ENCODE measurements around the gene L1TD1.
"Not testable (repeated sequence)": the region's sequence is repeated elsewhere in the genome, so short reads cannot be mapped to it uniquely, and the experiment has no call there.

The L1TD1 gene

GRCh38 chr1:62182157-62182556 is 12.5 kb upstream of the L1TD1 start:
- not testable (repeated sequence) for H3K36me3 ChIP-seq (ENCODE audit: control insufficient read depth, insufficient read depth, low read length); H3K9me3 ChIP-seq (ENCODE audit: control insufficient read depth, insufficient read depth, low read depth, low read length); H3K27ac ChIP-seq (ENCODE audit: low read depth, low read length); H3K27me3 ChIP-seq (ENCODE audit: control insufficient read depth, insufficient read depth, low read length); H3K9ac ChIP-seq (ENCODE audit: low read length); H3K4me3 ChIP-seq (ENCODE audit: low read depth, low read length)
- peaks cover 58% of the 10 kb centered on the region for H3K4me1 ChIP-seq (ENCODE audit: control insufficient read depth, insufficient read depth, low read length)

GRCh38 chr1:62183164-62184020 is 11.3 kb upstream of the L1TD1 start:
- not testable (repeated sequence) for H3K4me3 ChIP-seq (ENCODE audit: low read depth, low read length); H3K9me3 ChIP-seq (ENCODE audit: control insufficient read depth, insufficient read depth, low read depth, low read length); H3K27me3 ChIP-seq (ENCODE audit: control insufficient read depth, insufficient read depth, low read length); H3K36me3 ChIP-seq (ENCODE audit: control insufficient read depth, insufficient read depth, low read length)
- Histone ChIP-seq H3K9ac (ENCODE audit: low read length) (peak overlapping the region; percentile 27), H3K4me1 (ENCODE audit: control insufficient read depth, insufficient read depth, low read length) (peaks cover 45% of the 10 kb centered on the region), H3K27ac (ENCODE audit: low read depth, low read length) (peak overlapping the region; percentile 20; the same call in 1 of the 2 replicates)

- Histone ChIP-seq H3K27me3 (ENCODE audit: control insufficient read depth, insufficient read depth, low read length) (no peaks in the 10 kb centered on the region), H3K9ac (ENCODE audit: low read length) (no peak overlapping the region), H3K4me3 (ENCODE audit: low read depth, low read length) (no peak overlapping the region), H3K27ac (ENCODE audit: low read depth, low read length) (no peak overlapping the region), H3K36me3 (ENCODE audit: control insufficient read depth, insufficient read depth, low read length) (no peaks in the 10 kb centered on the region), H3K9me3 (ENCODE audit: control insufficient read depth, insufficient read depth, low read depth, low read length) (no peaks in the 10 kb centered on the region), H3K4me1 (ENCODE audit: control insufficient read depth, insufficient read depth, low read length) (peaks cover 40% of the 10 kb centered on the region)
Measured at GRCh38 chr1:62184336-62184735, 10.3 kb upstream of the L1TD1 start.

GRCh38 chr1:62185233-62185632 is 9.4 kb upstream of the L1TD1 start:
- not testable (repeated sequence) for H3K4me3 ChIP-seq (ENCODE audit: low read depth, low read length); H3K36me3 ChIP-seq (ENCODE audit: control insufficient read depth, insufficient read depth, low read length); H3K9me3 ChIP-seq (ENCODE audit: control insufficient read depth, insufficient read depth, low read depth, low read length); H3K27me3 ChIP-seq (ENCODE audit: control insufficient read depth, insufficient read depth, low read length); H3K9ac ChIP-seq (ENCODE audit: low read length); H3K27ac ChIP-seq (ENCODE audit: low read depth, low read length)
- H3K4me1 ChIP-seq (ENCODE audit: control insufficient read depth, insufficient read depth, low read length) = peaks cover 38% of the 10 kb centered on the region

GRCh38 chr1:62185677-62186076 is 9.0 kb upstream of the L1TD1 start:
- Histone ChIP-seq H3K27ac (ENCODE audit: low read depth, low read length) (no peak overlapping the region), H3K4me3 (ENCODE audit: low read depth, low read length) (no peak overlapping the region), H3K9ac (ENCODE audit: low read length) (no peak overlapping the region), H3K36me3 (ENCODE audit: control insufficient read depth, insufficient read depth, low read length) (no peaks in the 10 kb centered on the region), H3K27me3 (ENCODE audit: control insufficient read depth, insufficient read depth, low read length) (no peaks in the 10 kb centered on the region), H3K4me1 (ENCODE audit: control insufficient read depth, insufficient read depth, low read length) (peaks cover 34% of the 10 kb centered on the region), H3K9me3 (ENCODE audit: control insufficient read depth, insufficient read depth, low read depth, low read length) (no peaks in the 10 kb centered on the region)

GRCh38 chr1:62187548-62187947 is 7.1 kb upstream of the L1TD1 start:
- Histone ChIP-seq H3K36me3 (ENCODE audit: control insufficient read depth, insufficient read depth, low read length) (no peaks in the 10 kb centered on the region), H3K4me1 (ENCODE audit: control insufficient read depth, insufficient read depth, low read length) (peaks cover 20% of the 10 kb centered on the region), H3K27ac (ENCODE audit: low read depth, low read length) (no peak overlapping the region), H3K9me3 (ENCODE audit: control insufficient read depth, insufficient read depth, low read depth, low read length) (no peaks in the 10 kb centered on the region), H3K4me3 (ENCODE audit: low read depth, low read length) (no peak overlapping the region), H3K27me3 (ENCODE audit: control insufficient read depth, insufficient read depth, low read length) (no peaks in the 10 kb centered on the region), H3K9ac (ENCODE audit: low read length) (no peak overlapping the region)

GRCh38 chr1:62188111-62188510 is 6.5 kb upstream of the L1TD1 start:
- peaks cover 19% of the 10 kb centered on the region for H3K4me1 ChIP-seq (ENCODE audit: control insufficient read depth, insufficient read depth, low read length)
- no peak overlapping the region for H3K27ac ChIP-seq (ENCODE audit: low read depth, low read length)
- no peak overlapping the region for H3K4me3 ChIP-seq (ENCODE audit: low read depth, low read length)
- no peaks in the 10 kb centered on the region for H3K27me3 ChIP-seq (ENCODE audit: control insufficient read depth, insufficient read depth, low read length)
- no peak overlapping the region for H3K9ac ChIP-seq (ENCODE audit: low read length)
- no peaks in the 10 kb centered on the region for H3K36me3 ChIP-seq (ENCODE audit: control insufficient read depth, insufficient read depth, low read length)
- no peaks in the 10 kb centered on the region for H3K9me3 ChIP-seq (ENCODE audit: control insufficient read depth, insufficient read depth, low read depth, low read length)

- peaks cover 46% of the 10 kb centered on the region for H3K4me1 ChIP-seq (ENCODE audit: control insufficient read depth, insufficient read depth, low read length)
- peak overlapping the region; percentile 100 for H3K27ac ChIP-seq (ENCODE audit: low read depth, low read length)
- H3K27me3 ChIP-seq (ENCODE audit: control insufficient read depth, insufficient read depth, low read length) = no peaks in the 10 kb centered on the region
- H3K9ac ChIP-seq (ENCODE audit: low read length) = peak overlapping the region; percentile 100
- peak overlapping the region; percentile 99 for H3K4me3 ChIP-seq (ENCODE audit: low read depth, low read length)
- no peaks in the 10 kb centered on the region for H3K9me3 ChIP-seq (ENCODE audit: control insufficient read depth, insufficient read depth, low read depth, low read length)
- peaks cover 54% of the 10 kb centered on the region for H3K36me3 ChIP-seq (ENCODE audit: control insufficient read depth, insufficient read depth, low read length)
Measured at GRCh38 chr1:62196086-62196690, 1.5 kb downstream of the L1TD1 start.

- H3K36me3 ChIP-seq (ENCODE audit: control insufficient read depth, insufficient read depth, low read length) = peaks cover 74% of the 10 kb centered on the region
- no peaks in the 10 kb centered on the region for H3K9me3 ChIP-seq (ENCODE audit: control insufficient read depth, insufficient read depth, low read depth, low read length)
- H3K4me1 ChIP-seq (ENCODE audit: control insufficient read depth, insufficient read depth, low read length) = peaks cover 39% of the 10 kb centered on the region
- no peaks in the 10 kb centered on the region for H3K27me3 ChIP-seq (ENCODE audit: control insufficient read depth, insufficient read depth, low read length)
- H3K27ac ChIP-seq (ENCODE audit: low read depth, low read length) = peak overlapping the region; percentile 89
- peak overlapping the region; percentile 84 for H3K9ac ChIP-seq (ENCODE audit: low read length)
- H3K4me3 ChIP-seq (ENCODE audit: low read depth, low read length) = peak overlapping the region; percentile 54
Measured at GRCh38 chr1:62198069-62198780, 3.6 kb downstream of the L1TD1 start.

- Histone ChIP-seq H3K9ac (ENCODE audit: low read length) (peak overlapping the region; percentile 84), H3K36me3 (ENCODE audit: control insufficient read depth, insufficient read depth, low read length) (peaks cover 79% of the 10 kb centered on the region), H3K4me3 (ENCODE audit: low read depth, low read length) (peak overlapping the region; percentile 54)
Measured at GRCh38 chr1:62198781-62199125, 4.1 kb downstream of the L1TD1 start.

GRCh38 chr1:62207187-62207586 is 12.5 kb downstream of the L1TD1 start:
- H3K9ac ChIP-seq (ENCODE audit: low read length) = no peak overlapping the region
- H3K27me3 ChIP-seq (ENCODE audit: control insufficient read depth, insufficient read depth, low read length) = no peaks in the 10 kb centered on the region
- peaks cover 7% of the 10 kb centered on the region; the same call in 1 of the 2 replicates for H3K9me3 ChIP-seq (ENCODE audit: control insufficient read depth, insufficient read depth, low read depth, low read length)
- no peak overlapping the region for H3K4me3 ChIP-seq (ENCODE audit: low read depth, low read length)
- no peaks in the 10 kb centered on the region for H3K4me1 ChIP-seq (ENCODE audit: control insufficient read depth, insufficient read depth, low read length)
- no peak overlapping the region for H3K27ac ChIP-seq (ENCODE audit: low read depth, low read length)
- H3K36me3 ChIP-seq (ENCODE audit: control insufficient read depth, insufficient read depth, low read length) = peaks cover 91% of the 10 kb centered on the region

More at GRCh38 chr1:62198781-62199125, 4.1 kb downstream of the L1TD1 start:
- Histone ChIP-seq H3K27ac (ENCODE audit: low read depth, low read length) (peak overlapping the region; percentile 89), H3K4me1 (ENCODE audit: control insufficient read depth, insufficient read depth, low read length) (peaks cover 39% of the 10 kb centered on the region), H3K27me3 (ENCODE audit: control insufficient read depth, insufficient read depth, low read length) (no peaks in the 10 kb centered on the region), H3K9me3 (ENCODE audit: control insufficient read depth, insufficient read depth, low read depth, low read length) (no peaks in the 10 kb centered on the region)

All from HUES6 (cell line).